ENCODE results near the gene C9orf152. TPM values are rescaled to one million over a fixed set of nuclear protein-coding genes. Genes with fewer than 3 reads are reported as not detected.

C9orf152 gene
- total and polyA plus RNA-seq, 9 of the 15 experiments (the other 6 are each of a cell fraction or from before 2014, with no cell fraction given) = not detected

DNA sequence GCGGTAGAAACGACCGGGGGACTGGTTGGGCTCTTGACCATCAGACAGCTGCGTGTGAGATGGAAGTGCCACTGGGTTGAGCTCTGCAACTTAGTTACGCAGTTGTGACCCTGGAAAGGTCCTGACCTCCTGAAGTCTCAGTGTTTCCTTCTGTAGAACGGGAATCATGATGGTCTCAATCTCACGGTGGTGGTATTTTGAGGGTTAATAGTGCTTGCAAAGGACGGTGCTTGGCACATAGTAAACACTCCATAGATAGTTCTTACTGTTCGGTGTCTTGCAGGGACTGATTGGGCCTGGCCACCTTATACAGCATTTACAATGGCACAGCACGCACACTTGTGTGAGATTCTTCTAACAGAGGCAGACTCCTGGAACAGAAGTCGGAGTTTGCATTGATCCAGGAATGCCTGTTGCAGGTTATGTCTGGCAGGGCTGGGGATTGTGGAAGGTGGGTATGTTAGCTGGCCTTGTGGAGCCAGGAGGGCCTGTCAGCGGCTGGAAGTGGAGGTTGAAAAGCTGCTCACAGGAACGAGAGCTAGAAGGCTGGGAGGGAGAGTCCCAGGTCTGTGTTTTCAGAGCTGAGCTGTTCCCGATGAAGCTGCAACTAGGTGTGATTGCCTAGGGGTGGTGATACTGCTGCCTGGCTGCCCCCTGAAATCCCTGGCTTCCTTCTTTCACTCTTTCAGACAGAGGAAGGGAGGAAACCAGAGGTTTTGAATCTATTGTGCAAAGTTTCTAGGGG lies 49.3 kb upstream of the C9orf152 start:
- peaks cover 57% of the 10 kb centered on the region for H3K79me2 ChIP-seq (ENCODE audit: control insufficient read depth, insufficient read depth, low read length)
- H2AFZ ChIP-seq (ENCODE audit: low read depth, low read length) = peak overlapping the region; percentile 98
- H3K9ac ChIP-seq (ENCODE audit: insufficient read depth in 1 of 2, low read depth in 2 of 2, low read length in 2 of 2) = peak overlapping the region; percentile 93 to 97
- peak overlapping the region; percentile 94 for H3K4me2 ChIP-seq (ENCODE audit: insufficient read depth, low read length)
- no peaks in the 10 kb centered on the region for H3K9me3 ChIP-seq (replicated peaks; ENCODE audit: control insufficient read depth, insufficient read depth, low read depth, low read length)
- peak; percentile 23 for ATAC-seq
- no peaks in the 10 kb centered on the region for H3K27me3 ChIP-seq (ENCODE audit: control insufficient read depth in 2 of 2, insufficient read depth in 2 of 2, low read length in 2 of 2)
- H4K20me1 ChIP-seq (replicated peaks; ENCODE audit: control insufficient read depth, insufficient read depth, low read length) = peaks cover 30% of the 10 kb centered on the region
- intact Hi-C loops (cut with micrococcal nuclease) = loop anchor here (5.0 kb wide), 1 partner anchor 115 kb away; no protein-coding TSS in a partner anchor
- no peaks in the 10 kb centered on the region for H3K9me1 ChIP-seq (ENCODE audit: control insufficient read depth, insufficient read depth, low read length)
- DNase-seq (ENCODE audit: extremely low read depth in 1 of 4, low spot score in 3 of 4) = peak in 1 of 4 experiments; percentile 38
- H3K36me3 ChIP-seq (ENCODE audit: control insufficient read depth, insufficient read depth, low read length) = peaks cover 15% of the 10 kb centered on the region; the same call in 2 of the 3 replicates
- BruUV-seq (replicated peaks) = TSS peak; percentile 92
- no peak for FAIRE-seq
- in situ Hi-C loops (cut with MboI) = no loop called here
- ChIA-PET CTCF (ENCODE audit: low intra/inter-chr PET ratio) (no interaction called here), POLR2A (interaction anchor here (0.5 to 6.3 kb wide), 18 partner anchors 9 to 1347 kb away, joined by 3 to 94 read pairs (median 4); partner anchors contain the start of gene ECPAS)
- 5% methylated on average over 14 of the region's 14 CpGs for WGBS (ENCODE audit: insufficient coverage, low coverage, missing lambda C conversion rate)
- peak overlapping the region; percentile 91 for H3K4me3 ChIP-seq
- peaks cover 15 to 39% of the 10 kb centered on the region in 2 experiments for H3K4me1 ChIP-seq (replicated peaks in 1 of 2; ENCODE audit: control insufficient read depth in 2 of 2, insufficient read depth in 2 of 2, low read length in 2 of 2)
- H3K27ac ChIP-seq (ENCODE audit: extremely low read depth, low read depth, low read length) = peak overlapping the region; percentile 97
- TF ChIP-seq ZKSCAN8 (CRISPR knock-in tag; IDR thresholded peaks at IDR 0.05) (no peak), HMG20A (CRISPR knock-in tag; conservative IDR thresholded peaks at IDR 0.05) (no peak), FOXJ2 (tag; IDR thresholded peaks at IDR 0.05) (no peak; the same call in 1 of the 2 replicates), ARID1B (IDR thresholded peaks at IDR 0.05) (no peak), PHF21A (IDR thresholded peaks at IDR 0.05; ENCODE audit: borderline replicate concordance, low read depth) (no peak), MNT (conservative IDR thresholded peaks at IDR 0.05) (peak; percentile 15 to 72; a peak in 2 of 4 replicates), RB1 (IDR thresholded peaks at IDR 0.05; ENCODE audit: low read depth) (no peak), ZNF584 (CRISPR knock-in tag; IDR thresholded peaks at IDR 0.05; ENCODE audit: low read depth) (no peak), ID3 (CRISPR knock-in tag; IDR thresholded peaks at IDR 0.05) (no peak), ID3 (tag; IDR thresholded peaks at IDR 0.05) (peak; percentile 39; the same call in 1 of the 2 replicates)
- TF ChIP-seq, protein P1, sequence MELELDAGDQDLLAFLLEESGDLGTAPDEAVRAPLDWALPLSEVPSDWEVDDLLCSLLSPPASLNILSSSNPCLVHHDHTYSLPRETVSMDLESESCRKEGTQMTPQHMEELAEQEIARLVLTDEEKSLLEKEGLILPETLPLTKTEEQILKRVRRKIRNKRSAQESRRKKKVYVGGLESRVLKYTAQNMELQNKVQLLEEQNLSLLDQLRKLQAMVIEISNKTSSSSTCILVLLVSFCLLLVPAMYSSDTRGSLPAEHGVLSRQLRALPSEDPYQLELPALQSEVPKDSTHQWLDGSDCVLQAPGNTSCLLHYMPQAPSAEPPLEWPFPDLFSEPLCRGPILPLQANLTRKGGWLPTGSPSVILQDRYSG (tag; conservative IDR thresholded peaks at IDR 0.05; ENCODE audit: low read depth) = 0 out of 2 replicates have a peak, but pooled peaks have one; percentile 62
- TF ChIP-seq, protein P2, sequence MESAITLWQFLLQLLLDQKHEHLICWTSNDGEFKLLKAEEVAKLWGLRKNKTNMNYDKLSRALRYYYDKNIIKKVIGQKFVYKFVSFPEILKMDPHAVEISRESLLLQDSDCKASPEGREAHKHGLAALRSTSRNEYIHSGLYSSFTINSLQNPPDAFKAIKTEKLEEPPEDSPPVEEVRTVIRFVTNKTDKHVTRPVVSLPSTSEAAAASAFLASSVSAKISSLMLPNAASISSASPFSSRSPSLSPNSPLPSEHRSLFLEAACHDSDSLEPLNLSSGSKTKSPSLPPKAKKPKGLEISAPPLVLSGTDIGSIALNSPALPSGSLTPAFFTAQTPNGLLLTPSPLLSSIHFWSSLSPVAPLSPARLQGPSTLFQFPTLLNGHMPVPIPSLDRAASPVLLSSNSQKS (CRISPR knock-in tag; IDR thresholded peaks at IDR 0.05) = no peak

Measured in K562 (cell line).